Testis (tissue), 2 donors: Measurements from ENCODE around the gene PMEL.

Source experiments
- CTCF ChIP-seq, 3 experiments: fragments of 450-650 bp in 2 of 3; fragments of 200-600 bp in 1 of 3; sonication (generic) in 1 of 3; IDR thresholded peaks; one replicate each; pipeline ENCODE4 v1.5.1; 2016 to 2019; ENCODE audit warnings: antibody characterized with exemption in 3 of 3, mild to moderate bottlenecking in 2 of 3, moderate library complexity in 1 of 3
- POLR2A ChIP-seq: fragments of 450-650 bp; IDR thresholded peaks from one replicate; pipeline ENCODE4 v1.6.1; 2017; ENCODE audit warnings: antibody characterized with exemption, mild to moderate bottlenecking, moderate library complexity

- TF ChIP-seq CTCF (IDR thresholded peaks at IDR 0.05) (no peak), POLR2A (no peak)
Observed at GRCh38 chr12:55984861-55985260, 19.0 kb upstream of the PMEL start.
